Measurements from ENCODE around the gene CYCS.
"Not testable (repeated sequence)": the region's sequence is repeated elsewhere in the genome, so short reads cannot be mapped to it uniquely, and the experiment has no call there.

Gene CYCS

GRCh38 chr7:25110514-25110913 is 14.5 kb downstream of the CYCS start:
- not testable (repeated sequence) for H3K27ac ChIP-seq (ENCODE audit: low read depth, low read length); H3K9ac ChIP-seq (ENCODE audit: low read length); H2BK5ac ChIP-seq (ENCODE audit: low read depth, low read length, poor library complexity); H3K79me2 ChIP-seq (ENCODE audit: control insufficient read depth, insufficient read depth, low read length, poor library complexity); H3K4me1 ChIP-seq (ENCODE audit: control insufficient read depth in 1 of 2, insufficient read depth in 2 of 2, low read length in 2 of 2); H2AFZ ChIP-seq (ENCODE audit: insufficient read depth, low read length, poor library complexity); H3K4me2 ChIP-seq (ENCODE audit: low read length); H2BK120ac ChIP-seq (ENCODE audit: insufficient read depth, low read length, poor library complexity); H2AK5ac ChIP-seq (ENCODE audit: low read length); H3K14ac ChIP-seq (ENCODE audit: low read length); H3K79me1 ChIP-seq (ENCODE audit: low read length); H4K12ac ChIP-seq (ENCODE audit: low read depth, low read length); H3K27me3 ChIP-seq (ENCODE audit: insufficient read depth, low read length); H3K9me3 ChIP-seq (ENCODE audit: insufficient read depth, low read depth, low read length); DNase-seq; H3K23ac ChIP-seq (ENCODE audit: low read length); H3K4ac ChIP-seq (ENCODE audit: low read depth, low read length); H4K8ac ChIP-seq (ENCODE audit: low read depth, low read length); H4K91ac ChIP-seq (ENCODE audit: low read depth, low read length); H3K36me3 ChIP-seq (ENCODE audit: control insufficient read depth in 1 of 2, insufficient read depth in 2 of 2, low read length in 2 of 2); H3K18ac ChIP-seq (ENCODE audit: low read length); H2BK12ac ChIP-seq (ENCODE audit: low read length); H3K4me3 ChIP-seq (ENCODE audit: low read depth, low read length)
- WGBS (ENCODE audit: extremely low coverage, insufficient coverage, insufficient read length), result no CpG with 5 or more reads among the region's 2 CpGs

- no peak overlapping the region for H3K23ac ChIP-seq (ENCODE audit: low read length)
- H3K36me3 ChIP-seq (ENCODE audit: control insufficient read depth in 1 of 2, insufficient read depth in 2 of 2, low read length in 2 of 2), result peaks cover 0 to 1% of the 10 kb centered on the region in 2 experiments
- peaks cover 3% of the 10 kb centered on the region for H3K9me3 ChIP-seq (ENCODE audit: insufficient read depth, low read depth, low read length)
- no peak overlapping the region for H3K14ac ChIP-seq (ENCODE audit: low read length)
- H3K79me1 ChIP-seq (ENCODE audit: low read length), result no peaks in the 10 kb centered on the region
- no peak overlapping the region for H3K4me3 ChIP-seq (ENCODE audit: low read depth, low read length)
- H3K9ac ChIP-seq (ENCODE audit: low read length), result no peak overlapping the region
- no peaks in the 10 kb centered on the region for H3K27me3 ChIP-seq (ENCODE audit: insufficient read depth, low read length)
- no peak overlapping the region for H2AK5ac ChIP-seq (ENCODE audit: low read length)
- no peak overlapping the region for H4K12ac ChIP-seq (ENCODE audit: low read depth, low read length)
- H2BK120ac ChIP-seq (ENCODE audit: insufficient read depth, low read length, poor library complexity), result no peak overlapping the region
- no peak overlapping the region for H2BK5ac ChIP-seq (ENCODE audit: low read depth, low read length, poor library complexity)
- H3K79me2 ChIP-seq (ENCODE audit: control insufficient read depth, insufficient read depth, low read length, poor library complexity), result no peaks in the 10 kb centered on the region
- no peak overlapping the region for H2AFZ ChIP-seq (ENCODE audit: insufficient read depth, low read length, poor library complexity)
- no peak overlapping the region for H3K4ac ChIP-seq (ENCODE audit: low read depth, low read length)
- WGBS (ENCODE audit: extremely low coverage, insufficient coverage, insufficient read length), result no CpG with 5 or more reads among the region's 3 CpGs
- no peak overlapping the region for H3K18ac ChIP-seq (ENCODE audit: low read length)
- no peak overlapping the region for H4K91ac ChIP-seq (ENCODE audit: low read depth, low read length)
- H4K8ac ChIP-seq (ENCODE audit: low read depth, low read length), result no peak overlapping the region
- no peak overlapping the region for H3K27ac ChIP-seq (ENCODE audit: low read depth, low read length)
- no peak overlapping the region for H2BK12ac ChIP-seq (ENCODE audit: low read length)
- H3K4me1 ChIP-seq (ENCODE audit: control insufficient read depth in 1 of 2, insufficient read depth in 2 of 2, low read length in 2 of 2), result no peaks in the 10 kb centered on the region
- H3K4me2 ChIP-seq (ENCODE audit: low read length), result no peak overlapping the region
- DNase-seq, result no peak
Observed at GRCh38 chr7:25109276-25109675, 15.8 kb downstream of the CYCS start.

- Histone ChIP-seq H2AFZ (ENCODE audit: insufficient read depth, low read length, poor library complexity) (no peak overlapping the region), H4K91ac (ENCODE audit: low read depth, low read length) (no peak overlapping the region), H3K4me1 (ENCODE audit: control insufficient read depth in 1 of 2, insufficient read depth in 2 of 2, low read length in 2 of 2) (no peaks in the 10 kb centered on the region), H2BK5ac (ENCODE audit: low read depth, low read length, poor library complexity) (no peak overlapping the region), H3K27ac (ENCODE audit: low read depth, low read length) (no peak overlapping the region), H3K4me2 (ENCODE audit: low read length) (no peak overlapping the region), H3K79me2 (ENCODE audit: control insufficient read depth, insufficient read depth, low read length, poor library complexity) (no peaks in the 10 kb centered on the region), H3K14ac (ENCODE audit: low read length) (no peak overlapping the region), H2AK5ac (ENCODE audit: low read length) (no peak overlapping the region), H4K12ac (ENCODE audit: low read depth, low read length) (no peak overlapping the region), H3K9ac (ENCODE audit: low read length) (no peak overlapping the region), H3K4ac (ENCODE audit: low read depth, low read length) (no peak overlapping the region), H3K4me3 (ENCODE audit: low read depth, low read length) (no peak overlapping the region), H3K9me3 (ENCODE audit: insufficient read depth, low read depth, low read length) (no peaks in the 10 kb centered on the region), H3K18ac (ENCODE audit: low read length) (no peak overlapping the region), H4K8ac (ENCODE audit: low read depth, low read length) (no peak overlapping the region), H2BK120ac (ENCODE audit: insufficient read depth, low read length, poor library complexity) (no peak overlapping the region), H3K23ac (ENCODE audit: low read length) (no peak overlapping the region), H3K79me1 (ENCODE audit: low read length) (no peaks in the 10 kb centered on the region), H3K27me3 (ENCODE audit: insufficient read depth, low read length) (no peaks in the 10 kb centered on the region), H2BK12ac (ENCODE audit: low read length) (no peak overlapping the region), H3K36me3 (ENCODE audit: control insufficient read depth in 1 of 2, insufficient read depth in 2 of 2, low read length in 2 of 2) (no peaks in the 10 kb centered on the region)
- DNase-seq, result no peak
- WGBS (ENCODE audit: extremely low coverage, insufficient coverage, insufficient read length), result no CpG with 5 or more reads among the region's 3 CpGs
Observed at GRCh38 chr7:25105911-25106310, 19.1 kb downstream of the CYCS start.

DNA sequence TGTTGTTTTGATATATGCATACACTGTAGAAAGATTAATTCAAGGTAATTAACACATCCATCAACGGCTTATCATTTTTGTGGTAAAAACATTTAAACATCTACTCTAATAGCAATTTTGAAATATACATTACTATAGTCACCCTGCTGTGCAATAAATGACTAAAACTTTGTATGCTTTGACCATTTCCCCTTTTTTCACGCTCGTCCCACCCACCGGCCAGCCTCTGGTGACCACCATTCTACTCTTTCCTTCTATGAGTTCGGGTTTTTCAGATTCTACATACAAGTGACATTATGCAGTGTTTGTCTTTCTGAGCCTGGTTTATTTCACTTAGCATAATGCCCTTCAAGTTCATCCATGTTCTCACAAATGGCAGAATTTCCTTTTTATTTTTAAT is 21.3 kb downstream of the CYCS start:
- no peak overlapping the region for H2BK5ac ChIP-seq (ENCODE audit: low read depth, low read length, poor library complexity)
- H3K23ac ChIP-seq (ENCODE audit: low read length), result no peak overlapping the region
- no peak overlapping the region for H4K91ac ChIP-seq (ENCODE audit: low read depth, low read length)
- no peak overlapping the region for H3K18ac ChIP-seq (ENCODE audit: low read length)
- H2AK5ac ChIP-seq (ENCODE audit: low read length), result no peak overlapping the region
- H3K9ac ChIP-seq (ENCODE audit: low read length), result no peak overlapping the region
- H3K36me3 ChIP-seq (ENCODE audit: control insufficient read depth in 1 of 2, insufficient read depth in 2 of 2, low read length in 2 of 2), result no peaks in the 10 kb centered on the region
- no peak overlapping the region for H3K14ac ChIP-seq (ENCODE audit: low read length)
- no peak overlapping the region for H3K4me3 ChIP-seq (ENCODE audit: low read depth, low read length)
- H4K12ac ChIP-seq (ENCODE audit: low read depth, low read length), result no peak overlapping the region
- H3K4ac ChIP-seq (ENCODE audit: low read depth, low read length), result no peak overlapping the region
- H3K4me2 ChIP-seq (ENCODE audit: low read length), result no peak overlapping the region
- H3K4me1 ChIP-seq (ENCODE audit: control insufficient read depth in 1 of 2, insufficient read depth in 2 of 2, low read length in 2 of 2), result no peaks in the 10 kb centered on the region
- H3K27me3 ChIP-seq (ENCODE audit: insufficient read depth, low read length), result no peaks in the 10 kb centered on the region
- no CpG with 5 or more reads among the region's 5 CpGs for WGBS (ENCODE audit: extremely low coverage, insufficient coverage, insufficient read length)
- no peaks in the 10 kb centered on the region for H3K79me2 ChIP-seq (ENCODE audit: control insufficient read depth, insufficient read depth, low read length, poor library complexity)
- no peak overlapping the region for H3K27ac ChIP-seq (ENCODE audit: low read depth, low read length)
- no peaks in the 10 kb centered on the region for H3K79me1 ChIP-seq (ENCODE audit: low read length)
- H2BK120ac ChIP-seq (ENCODE audit: insufficient read depth, low read length, poor library complexity), result no peak overlapping the region
- H4K8ac ChIP-seq (ENCODE audit: low read depth, low read length), result no peak overlapping the region
- H2BK12ac ChIP-seq (ENCODE audit: low read length), result no peak overlapping the region
- no peaks in the 10 kb centered on the region for H3K9me3 ChIP-seq (ENCODE audit: insufficient read depth, low read depth, low read length)
- H2AFZ ChIP-seq (ENCODE audit: insufficient read depth, low read length, poor library complexity), result no peak overlapping the region
- DNase-seq, result no peak

DNA sequence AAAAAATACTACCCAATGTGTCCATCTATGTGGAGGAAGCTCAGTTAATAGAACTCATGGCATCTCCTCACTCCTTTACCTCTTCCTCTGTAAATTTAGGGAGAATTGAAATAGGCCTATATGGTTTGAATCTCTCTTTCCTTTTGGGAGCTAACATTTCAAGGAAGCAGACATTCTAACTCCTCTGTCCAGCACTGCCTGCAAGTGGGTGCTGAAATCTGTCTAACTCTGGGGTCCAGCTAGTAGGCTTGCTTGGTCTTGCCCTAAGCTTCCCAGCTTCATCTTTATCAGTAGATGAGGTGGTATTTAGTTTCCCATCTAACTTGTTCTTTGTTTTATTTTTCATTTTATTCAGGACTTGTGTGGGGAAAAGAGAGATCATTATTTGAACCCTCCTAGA is 23.2 kb downstream of the CYCS start:
- Histone ChIP-seq H3K4me3 (ENCODE audit: low read depth, low read length) (no peak overlapping the region), H4K91ac (ENCODE audit: low read depth, low read length) (no peak overlapping the region), H3K79me2 (ENCODE audit: control insufficient read depth, insufficient read depth, low read length, poor library complexity) (no peaks in the 10 kb centered on the region), H2BK120ac (ENCODE audit: insufficient read depth, low read length, poor library complexity) (no peak overlapping the region), H3K9me3 (ENCODE audit: insufficient read depth, low read depth, low read length) (no peaks in the 10 kb centered on the region), H3K79me1 (ENCODE audit: low read length) (no peaks in the 10 kb centered on the region), H3K23ac (ENCODE audit: low read length) (no peak overlapping the region), H2BK5ac (ENCODE audit: low read depth, low read length, poor library complexity) (no peak overlapping the region), H2AK5ac (ENCODE audit: low read length) (no peak overlapping the region), H3K4ac (ENCODE audit: low read depth, low read length) (no peak overlapping the region), H3K27ac (ENCODE audit: low read depth, low read length) (no peak overlapping the region), H3K18ac (ENCODE audit: low read length) (no peak overlapping the region), H3K9ac (ENCODE audit: low read length) (no peak overlapping the region), H3K36me3 (ENCODE audit: control insufficient read depth in 1 of 2, insufficient read depth in 2 of 2, low read length in 2 of 2) (no peaks in the 10 kb centered on the region), H4K12ac (ENCODE audit: low read depth, low read length) (no peak overlapping the region), H3K4me1 (ENCODE audit: control insufficient read depth in 1 of 2, insufficient read depth in 2 of 2, low read length in 2 of 2) (no peaks in the 10 kb centered on the region), H2BK12ac (ENCODE audit: low read length) (no peak overlapping the region), H2AFZ (ENCODE audit: insufficient read depth, low read length, poor library complexity) (no peak overlapping the region), H3K14ac (ENCODE audit: low read length) (no peak overlapping the region), H3K4me2 (ENCODE audit: low read length) (no peak overlapping the region), H4K8ac (ENCODE audit: low read depth, low read length) (no peak overlapping the region), H3K27me3 (ENCODE audit: insufficient read depth, low read length) (no peaks in the 10 kb centered on the region)
- DNase-seq, result no peak
